GM12872 (cell line): ENCODE results near the gene REXO1.

ENCODE experiments used
- TF ChIP-seq, protein P1 (sequence below): IDR thresholded peaks from 3 replicates; pipeline ENCODE4 v1.5.1; 2011; ENCODE audit warnings: low read depth, mild to moderate bottlenecking, low read length, moderate library complexity; ENCODE audit not compliant: insufficient read depth

The REXO1 gene

DNA sequence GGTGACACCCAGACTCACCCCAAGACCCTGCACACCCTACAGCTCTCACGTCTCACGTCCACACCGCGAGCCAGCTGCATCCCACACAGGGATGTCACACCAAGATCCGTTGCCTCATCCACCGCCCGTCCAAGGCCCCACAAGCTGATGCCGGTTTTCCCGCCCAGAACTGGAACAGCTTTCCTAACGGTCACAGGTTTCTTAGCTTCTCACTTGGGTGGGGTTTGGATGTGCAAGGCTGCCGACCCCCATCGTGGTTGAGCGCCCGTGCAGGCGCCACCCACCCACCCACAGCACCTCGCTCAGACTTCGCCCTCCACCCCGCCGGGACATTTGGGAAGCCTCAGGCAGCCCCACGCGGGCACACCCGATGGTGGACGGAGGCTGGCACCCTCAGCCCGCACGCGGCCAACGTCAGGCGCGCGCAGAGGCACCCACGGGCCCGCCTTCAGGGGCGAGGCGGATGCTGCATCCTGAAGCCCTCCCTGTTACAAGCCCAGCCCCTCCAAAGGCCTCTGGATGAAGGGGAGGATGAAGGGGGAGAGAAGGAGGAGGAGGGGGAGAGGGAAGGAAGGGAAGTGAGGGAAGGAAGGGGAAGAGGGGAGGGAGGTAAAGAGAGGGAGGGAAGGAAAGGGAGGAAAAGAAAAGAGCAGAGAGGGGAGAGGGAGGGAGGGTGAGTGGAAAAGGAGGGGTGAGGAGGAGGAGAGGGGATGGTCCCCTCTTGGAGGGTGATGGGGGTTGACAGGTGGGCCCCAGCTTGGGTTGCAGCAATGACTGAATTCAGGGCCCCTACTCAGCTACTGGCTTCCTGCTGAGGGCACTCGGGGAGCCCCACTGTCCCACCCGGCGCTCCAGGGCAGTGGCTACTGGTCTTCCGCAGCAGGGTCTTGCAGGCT lies 82.1 kb downstream of the REXO1 start:
- TF ChIP-seq, protein P1, sequence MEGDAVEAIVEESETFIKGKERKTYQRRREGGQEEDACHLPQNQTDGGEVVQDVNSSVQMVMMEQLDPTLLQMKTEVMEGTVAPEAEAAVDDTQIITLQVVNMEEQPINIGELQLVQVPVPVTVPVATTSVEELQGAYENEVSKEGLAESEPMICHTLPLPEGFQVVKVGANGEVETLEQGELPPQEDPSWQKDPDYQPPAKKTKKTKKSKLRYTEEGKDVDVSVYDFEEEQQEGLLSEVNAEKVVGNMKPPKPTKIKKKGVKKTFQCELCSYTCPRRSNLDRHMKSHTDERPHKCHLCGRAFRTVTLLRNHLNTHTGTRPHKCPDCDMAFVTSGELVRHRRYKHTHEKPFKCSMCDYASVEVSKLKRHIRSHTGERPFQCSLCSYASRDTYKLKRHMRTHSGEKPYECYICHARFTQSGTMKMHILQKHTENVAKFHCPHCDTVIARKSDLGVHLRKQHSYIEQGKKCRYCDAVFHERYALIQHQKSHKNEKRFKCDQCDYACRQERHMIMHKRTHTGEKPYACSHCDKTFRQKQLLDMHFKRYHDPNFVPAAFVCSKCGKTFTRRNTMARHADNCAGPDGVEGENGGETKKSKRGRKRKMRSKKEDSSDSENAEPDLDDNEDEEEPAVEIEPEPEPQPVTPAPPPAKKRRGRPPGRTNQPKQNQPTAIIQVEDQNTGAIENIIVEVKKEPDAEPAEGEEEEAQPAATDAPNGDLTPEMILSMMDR = no peak
